MG63 (cell line): Measurements from ENCODE around the gene CCNG2. TPM values are rescaled to one million over a fixed set of nuclear protein-coding genes. Genes with fewer than 3 reads are reported as not detected.

Experiments used
- DNase-seq: peaks from one replicate; pipeline ENCODE4 v3.0.0-alpha.2; 2020
- H3K27me3 ChIP-seq: fragments of 250-450 bp; sonication (Bioruptor Pico); 2 replicates; pipeline ENCODE4 v1.5.1; 2020; ENCODE audit warnings: mild to moderate bottlenecking, moderate library complexity
- H3K36me3 ChIP-seq: fragments of 250-450 bp; sonication (Bioruptor Pico); 2 replicates; pipeline ENCODE4 v1.5.1; 2020; ENCODE audit warnings: mild to moderate bottlenecking, moderate library complexity
- H3K4me3 ChIP-seq: fragments of 250-450 bp; sonication (Bioruptor Pico); 2 replicates; pipeline ENCODE4 v1.5.1; 2020; ENCODE audit warnings: mild to moderate bottlenecking, moderate library complexity
- H3K9me3 ChIP-seq: fragments of 250-450 bp; sonication (Bioruptor Pico); 2 replicates; pipeline ENCODE4 v1.5.1; 2020; ENCODE audit warnings: mild to moderate bottlenecking, moderate library complexity
- total RNA-seq: library from RNA; depleted of rRNA; stranded (reverse); fragments of >200 nt; shearing (Covaris generic); gene quantifications from 2 replicates; pipeline ENCODE4 v1.2.3, GENCODE V29; 2014; ENCODE audit warnings: low replicate concordance; rRNA removed

CCNG2 gene
- total RNA-seq, 1 experiment from 2014 or later: 10.1 TPM

DNA sequence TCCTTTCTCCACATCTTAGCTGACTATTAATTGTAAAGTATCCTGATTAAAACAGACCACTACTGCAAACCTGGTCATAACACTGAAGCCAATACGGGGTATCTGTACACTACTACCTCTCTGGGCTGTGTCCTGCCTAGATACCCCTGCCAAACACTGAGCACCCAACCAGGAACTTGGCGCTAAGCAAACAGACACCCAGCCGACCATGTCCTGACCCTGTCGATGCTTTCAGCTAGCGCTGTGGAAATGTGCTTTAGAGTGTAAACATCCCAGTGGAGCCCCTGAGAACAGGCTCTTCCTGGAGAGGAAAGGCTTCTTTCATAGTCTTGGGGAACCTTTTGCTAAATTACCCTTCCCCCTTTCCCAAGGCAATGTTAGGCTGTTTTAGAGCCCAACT, 52.9 kb downstream of the CCNG2 start:
- H3K27me3 ChIP-seq: no peaks in the 10 kb centered on the region

DNA sequence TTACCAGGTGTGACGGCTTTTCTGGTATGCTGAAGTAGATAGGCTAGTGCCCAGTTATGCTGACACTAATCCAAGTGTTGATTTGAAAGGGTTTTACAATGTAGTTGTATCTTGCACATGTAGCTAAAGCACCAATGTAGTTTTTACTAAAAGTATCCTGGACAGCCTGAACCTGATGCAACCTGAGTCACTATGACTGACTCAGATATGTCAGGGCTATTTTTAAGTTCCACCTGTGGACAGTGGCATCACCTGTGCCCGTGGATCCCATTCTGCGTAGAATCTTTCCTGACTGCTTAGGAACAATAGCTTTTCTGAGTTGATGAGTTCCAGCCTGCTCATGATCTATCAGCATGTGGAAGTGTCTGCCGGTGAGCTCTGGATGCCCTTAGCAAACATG, 58.1 kb downstream of the CCNG2 start:
- no peaks in the 10 kb centered on the region for H3K9me3 ChIP-seq
- no peak overlapping the region for H3K4me3 ChIP-seq
- DNase-seq: no peak
- H3K36me3 ChIP-seq: no peaks in the 10 kb centered on the region
- no peaks in the 10 kb centered on the region for H3K27me3 ChIP-seq

More for the DNA sequence above, 52.9 kb downstream of the CCNG2 start:
- no peaks in the 10 kb centered on the region for H3K9me3 ChIP-seq
- H3K36me3 ChIP-seq: no peaks in the 10 kb centered on the region
- no peak overlapping the region for H3K4me3 ChIP-seq
- DNase-seq: no peak

DNA sequence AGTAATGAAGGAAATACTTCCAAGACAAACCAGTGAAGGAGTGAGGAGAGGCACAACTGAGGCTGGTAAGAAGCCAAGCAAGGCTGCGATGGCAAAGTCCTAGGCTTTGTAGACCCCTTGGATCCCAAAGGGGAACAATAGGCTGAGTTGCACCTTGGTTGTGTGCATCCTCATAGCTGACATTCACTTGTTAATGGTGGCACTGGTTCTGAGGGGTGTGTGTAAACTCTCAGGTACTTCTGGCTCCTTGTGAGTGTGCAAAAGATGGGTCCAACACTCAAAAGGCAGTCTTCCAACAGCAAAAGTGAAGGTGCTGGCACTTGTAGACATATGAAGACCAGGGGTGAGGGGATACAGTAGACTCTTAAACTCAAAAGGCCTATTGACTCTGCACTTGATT, 60.5 kb downstream of the CCNG2 start:
- H3K9me3 ChIP-seq: no peaks in the 10 kb centered on the region
- DNase-seq: no peak
- no peak overlapping the region for H3K4me3 ChIP-seq
- no peaks in the 10 kb centered on the region for H3K36me3 ChIP-seq
- H3K27me3 ChIP-seq: no peaks in the 10 kb centered on the region

DNA sequence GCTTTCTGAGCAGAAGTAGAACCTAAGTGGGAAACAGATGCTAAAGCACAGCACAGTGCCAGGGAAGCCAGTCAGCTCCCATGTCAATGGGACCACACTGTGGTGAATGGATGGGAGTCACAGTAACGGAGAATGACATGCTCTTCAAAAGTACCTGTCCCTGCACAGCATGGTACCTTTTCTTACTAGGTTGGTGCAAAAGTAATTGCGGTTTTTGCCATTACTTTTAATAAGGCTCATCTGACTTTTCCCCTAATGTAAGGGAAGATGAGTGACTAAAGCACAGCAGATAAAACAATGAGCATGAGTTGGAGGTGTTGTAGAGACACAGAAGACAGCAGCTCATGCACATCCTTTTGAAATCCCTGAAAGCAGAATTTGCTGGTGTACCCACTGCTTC, 62.3 kb downstream of the CCNG2 start:
- Histone ChIP-seq H3K27me3 (no peaks in the 10 kb centered on the region; the same call in 1 of the 2 replicates), H3K36me3 (no peaks in the 10 kb centered on the region), H3K4me3 (no peak overlapping the region), H3K9me3 (no peaks in the 10 kb centered on the region)
- no peak for DNase-seq

Other genes starting within 250 kb of the CCNG2 start
- gene SEPTIN11, start 207.5 kb upstream of the CCNG2 start, total RNA-seq: 20.5 and 23.0 TPM in 2 replicates
- 136 and 165 TPM in 2 replicates for gene CCNI, start 81.2 kb upstream of the CCNG2 start, total RNA-seq